ENCODE data around the gene LPAR2.

Gene LPAR2

GRCh38 chr19:19651076-19651475 lies 23.1 kb upstream of the LPAR2 start:
- Histone ChIP-seq H3K9me3 (ENCODE audit: control insufficient read depth, low read depth, low read length) (no peaks in the 10 kb centered on the region), H3K27ac (ENCODE audit: low read length) (no peak overlapping the region), H3K9ac (ENCODE audit: low read length) (no peak overlapping the region), H3K36me3 (ENCODE audit: control insufficient read depth, low read depth, low read length) (peaks cover 82% of the 10 kb centered on the region), H3K4me1 (ENCODE audit: control insufficient read depth, low read depth, low read length) (no peaks in the 10 kb centered on the region), H3K4me3 (ENCODE audit: low read length) (no peak overlapping the region), H3K27me3 (ENCODE audit: control insufficient read depth, insufficient read depth, low read length) (no peaks in the 10 kb centered on the region)

- H3K9ac ChIP-seq (ENCODE audit: low read length): no peak overlapping the region
- H3K9me3 ChIP-seq (ENCODE audit: control insufficient read depth, low read depth, low read length): no peaks in the 10 kb centered on the region
- no peaks in the 10 kb centered on the region for H3K4me1 ChIP-seq (ENCODE audit: control insufficient read depth, low read depth, low read length)
- H3K27ac ChIP-seq (ENCODE audit: low read length): no peak overlapping the region
- peaks cover 82% of the 10 kb centered on the region for H3K36me3 ChIP-seq (ENCODE audit: control insufficient read depth, low read depth, low read length)
- no peak overlapping the region for H3K4me3 ChIP-seq (ENCODE audit: low read length)
- H3K27me3 ChIP-seq (ENCODE audit: control insufficient read depth, insufficient read depth, low read length): no peaks in the 10 kb centered on the region
These were observed 22.3 kb upstream of the LPAR2 start for GRCh38 chr19:19650331-19650730.

- Histone ChIP-seq H3K9ac (ENCODE audit: low read length) (no peak overlapping the region), H3K36me3 (ENCODE audit: control insufficient read depth, low read depth, low read length) (peaks cover 82% of the 10 kb centered on the region), H3K4me1 (ENCODE audit: control insufficient read depth, low read depth, low read length) (no peaks in the 10 kb centered on the region), H3K27me3 (ENCODE audit: control insufficient read depth, insufficient read depth, low read length) (no peaks in the 10 kb centered on the region), H3K9me3 (ENCODE audit: control insufficient read depth, low read depth, low read length) (no peaks in the 10 kb centered on the region), H3K27ac (ENCODE audit: low read length) (no peak overlapping the region), H3K4me3 (ENCODE audit: low read length) (no peak overlapping the region)
These were observed 21.6 kb upstream of the LPAR2 start for GRCh38 chr19:19649580-19649995.

- H3K9me3 ChIP-seq (ENCODE audit: control insufficient read depth, low read depth, low read length): no peaks in the 10 kb centered on the region
- H3K4me3 ChIP-seq (ENCODE audit: low read length): no peak overlapping the region
- H3K36me3 ChIP-seq (ENCODE audit: control insufficient read depth, low read depth, low read length): peaks cover 77% of the 10 kb centered on the region
- no peaks in the 10 kb centered on the region for H3K4me1 ChIP-seq (ENCODE audit: control insufficient read depth, low read depth, low read length)
- H3K9ac ChIP-seq (ENCODE audit: low read length): no peak overlapping the region
- no peak overlapping the region for H3K27ac ChIP-seq (ENCODE audit: low read length)
- no peaks in the 10 kb centered on the region for H3K27me3 ChIP-seq (ENCODE audit: control insufficient read depth, insufficient read depth, low read length)
These were observed 21.1 kb upstream of the LPAR2 start for GRCh38 chr19:19649155-19649554.

- no peak overlapping the region for H3K4me3 ChIP-seq (ENCODE audit: low read length)
- no peaks in the 10 kb centered on the region for H3K27me3 ChIP-seq (ENCODE audit: control insufficient read depth, insufficient read depth, low read length)
- H3K9ac ChIP-seq (ENCODE audit: low read length): no peak overlapping the region
- no peaks in the 10 kb centered on the region for H3K9me3 ChIP-seq (ENCODE audit: control insufficient read depth, low read depth, low read length)
- peaks cover 58% of the 10 kb centered on the region for H3K36me3 ChIP-seq (ENCODE audit: control insufficient read depth, low read depth, low read length)
- no peaks in the 10 kb centered on the region for H3K4me1 ChIP-seq (ENCODE audit: control insufficient read depth, low read depth, low read length)
- no peak overlapping the region for H3K27ac ChIP-seq (ENCODE audit: low read length)
These were observed 19.2 kb upstream of the LPAR2 start for GRCh38 chr19:19647037-19647835.

- no peaks in the 10 kb centered on the region for H3K9me3 ChIP-seq (ENCODE audit: control insufficient read depth, low read depth, low read length)
- H3K9ac ChIP-seq (ENCODE audit: low read length): no peak overlapping the region
- no peaks in the 10 kb centered on the region for H3K27me3 ChIP-seq (ENCODE audit: control insufficient read depth, insufficient read depth, low read length)
- no peaks in the 10 kb centered on the region for H3K4me1 ChIP-seq (ENCODE audit: control insufficient read depth, low read depth, low read length)
- no peak overlapping the region for H3K27ac ChIP-seq (ENCODE audit: low read length)
- H3K36me3 ChIP-seq (ENCODE audit: control insufficient read depth, low read depth, low read length): peaks cover 46% of the 10 kb centered on the region
- no peak overlapping the region for H3K4me3 ChIP-seq (ENCODE audit: low read length)
These were observed 17.3 kb upstream of the LPAR2 start for GRCh38 chr19:19645233-19645870.

GRCh38 chr19:19644054-19644388 lies 16.0 kb upstream of the LPAR2 start:
- Histone ChIP-seq H3K27ac (ENCODE audit: low read length) (no peak overlapping the region), H3K9ac (ENCODE audit: low read length) (no peak overlapping the region), H3K9me3 (ENCODE audit: control insufficient read depth, low read depth, low read length) (no peaks in the 10 kb centered on the region), H3K4me3 (ENCODE audit: low read length) (peak overlapping the region; percentile 85), H3K36me3 (ENCODE audit: control insufficient read depth, low read depth, low read length) (peaks cover 38% of the 10 kb centered on the region), H3K27me3 (ENCODE audit: control insufficient read depth, insufficient read depth, low read length) (no peaks in the 10 kb centered on the region), H3K4me1 (ENCODE audit: control insufficient read depth, low read depth, low read length) (no peaks in the 10 kb centered on the region)

- no peaks in the 10 kb centered on the region for H3K4me1 ChIP-seq (ENCODE audit: control insufficient read depth, low read depth, low read length)
- peaks cover 35% of the 10 kb centered on the region for H3K36me3 ChIP-seq (ENCODE audit: control insufficient read depth, low read depth, low read length)
- H3K27me3 ChIP-seq (ENCODE audit: control insufficient read depth, insufficient read depth, low read length): no peaks in the 10 kb centered on the region
- peak within 1 kb of the TSS; percentile 9 for H3K27ac ChIP-seq (ENCODE audit: low read length)
- no peaks in the 10 kb centered on the region for H3K9me3 ChIP-seq (ENCODE audit: control insufficient read depth, low read depth, low read length)
- H3K4me3 ChIP-seq (ENCODE audit: low read length): peak within 1 kb of the TSS; percentile 85
- H3K9ac ChIP-seq (ENCODE audit: low read length): peak within 1 kb of the TSS; percentile 60
These were observed 15.4 kb upstream of the LPAR2 start, which contains the start of gene GMIP for GRCh38 chr19:19643158-19644053. TSS of gene GMIP (minus strand) at chr19:19643657. CDS start at chr19:19643529, 128 bp downstream.

- Histone ChIP-seq H3K36me3 (ENCODE audit: control insufficient read depth, low read depth, low read length) (peaks cover 30% of the 10 kb centered on the region), H3K27ac (ENCODE audit: low read length) (no peak overlapping the region), H3K27me3 (ENCODE audit: control insufficient read depth, insufficient read depth, low read length) (no peaks in the 10 kb centered on the region), H3K9me3 (ENCODE audit: control insufficient read depth, low read depth, low read length) (no peaks in the 10 kb centered on the region), H3K4me1 (ENCODE audit: control insufficient read depth, low read depth, low read length) (no peaks in the 10 kb centered on the region), H3K4me3 (ENCODE audit: low read length) (peak overlapping the region; percentile 85), H3K9ac (ENCODE audit: low read length) (peak overlapping the region; percentile 60)
These were observed 14.6 kb upstream of the LPAR2 start for GRCh38 chr19:19642506-19643157.

- no peaks in the 10 kb centered on the region for H3K4me1 ChIP-seq (ENCODE audit: control insufficient read depth, low read depth, low read length)
- H3K27me3 ChIP-seq (ENCODE audit: control insufficient read depth, insufficient read depth, low read length): no peaks in the 10 kb centered on the region
- H3K9ac ChIP-seq (ENCODE audit: low read length): no peak overlapping the region
- no peaks in the 10 kb centered on the region for H3K9me3 ChIP-seq (ENCODE audit: control insufficient read depth, low read depth, low read length)
- H3K27ac ChIP-seq (ENCODE audit: low read length): no peak overlapping the region
- peaks cover 4% of the 10 kb centered on the region for H3K36me3 ChIP-seq (ENCODE audit: control insufficient read depth, low read depth, low read length)
- no peak overlapping the region for H3K4me3 ChIP-seq (ENCODE audit: low read length)
These were observed 9.7 kb upstream of the LPAR2 start for GRCh38 chr19:19637523-19638251.

All from iPS-18a (cell line).